GM23338 (cell line): ENCODE data around the gene MESD. TPM values are rescaled to one million over a fixed set of nuclear protein-coding genes. Genes with fewer than 3 reads are reported as not detected.

Experiments used
- ATAC-seq: fragments of 200-7000 bp; cut with Tn5 transposase; 3 replicates; pipeline ENCODE4 v1.9.1; 2020
- DNase-seq: peaks from one replicate; pipeline ENCODE4 v3.0.0-alpha.2; 2015; ENCODE audit warnings: low spot score
- H2AFZ ChIP-seq: fragments of 200-600 bp; sonication (generic); 2 replicates; pipeline ENCODE4 v1.8.0; 2016; ENCODE audit warnings: antibody characterized with exemption, mild to moderate bottlenecking, moderate library complexity
- H3F3A ChIP-seq: fragments of 200-600 bp; sonication (generic); replicated peaks from 2 replicates; pipeline ENCODE4 v1.8.0; 2017; ENCODE audit warnings: antibody characterized with exemption, mixed run types, low read depth
- H3K27ac ChIP-seq: fragments of 200-600 bp; sonication (generic); 2 replicates; pipeline ENCODE4 v1.6.1; 2016; ENCODE audit warnings: low read depth
- H3K27me3 ChIP-seq: fragments of 200-600 bp; sonication (generic); 2 replicates; pipeline ENCODE4 v1.8.0; 2016; ENCODE audit warnings: mild to moderate bottlenecking, mixed run types, moderate library complexity; ENCODE audit not compliant: insufficient read depth
- H3K36me3 ChIP-seq: fragments of 200-600 bp; sonication (generic); 2 replicates; pipeline ENCODE4 v1.8.0; 2016; ENCODE audit warnings: mild to moderate bottlenecking; ENCODE audit not compliant: insufficient read depth
- H3K4me1 ChIP-seq: fragments of 200-600 bp; sonication (generic); 2 replicates; pipeline ENCODE4 v1.8.0; 2016; ENCODE audit warnings: mild to moderate bottlenecking, moderate library complexity; ENCODE audit not compliant: insufficient read depth
- H3K4me2 ChIP-seq: fragments of 200-600 bp; sonication (generic); 2 replicates; pipeline ENCODE4 v1.7.1; 2017; ENCODE audit warnings: mixed run types
- H3K4me3 ChIP-seq: fragments of 200-600 bp; sonication (generic); 2 replicates; pipeline ENCODE4 v1.6.1; 2016; ENCODE audit warnings: mixed run types
- H3K79me2 ChIP-seq: fragments of 200-600 bp; sonication (generic); replicated peaks from 2 replicates; pipeline ENCODE4 v1.8.0; 2017; ENCODE audit warnings: mild to moderate bottlenecking; ENCODE audit not compliant: insufficient read depth
- H3K9me2 ChIP-seq: fragments of 200-600 bp; sonication (generic); 2 replicates; pipeline ENCODE4 v1.8.0; 2017; ENCODE audit not compliant: insufficient read depth
- H4K20me1 ChIP-seq: fragments of 200-600 bp; sonication (generic); replicated peaks from 2 replicates; pipeline ENCODE4 v1.8.0; 2017; ENCODE audit warnings: mild to moderate bottlenecking; ENCODE audit not compliant: insufficient read depth
- H3K27ac Mint-ChIP-seq: 2 replicates; pipeline ENCODE4 v1.8.0; 2020; ENCODE audit warnings: inconsistent platforms, mild to moderate bottlenecking, moderate library complexity, mixed read lengths
- H3K27me3 Mint-ChIP-seq: 3 replicates; pipeline ENCODE4 v1.8.0; 2022; ENCODE audit warnings: low read depth, mild to moderate bottlenecking, moderate library complexity, mixed read lengths, inconsistent platforms; ENCODE audit not compliant: insufficient read depth, poor library complexity
- H3K36me3 Mint-ChIP-seq: 3 replicates; pipeline ENCODE4 v1.8.0; 2021; ENCODE audit warnings: low read depth, mild to moderate bottlenecking, inconsistent platforms, moderate library complexity, mixed read lengths
- H3K4me1 Mint-ChIP-seq: 3 replicates; pipeline ENCODE4 v1.8.0; 2020; ENCODE audit warnings: mild to moderate bottlenecking, inconsistent platforms, mixed read lengths
- H3K4me3 Mint-ChIP-seq: 3 replicates; pipeline ENCODE4 v1.8.0; 2021; ENCODE audit warnings: moderate library complexity, mild to moderate bottlenecking, inconsistent platforms, mixed read lengths
- H3K9me3 Mint-ChIP-seq: 3 replicates; pipeline ENCODE4 v1.8.0; 2020; ENCODE audit warnings: moderate library complexity, mild to moderate bottlenecking, inconsistent platforms, mixed read lengths
- CREB1 ChIP-seq: fragments of 250-450 bp; sonication (Bioruptor Pico); IDR thresholded peaks from 2 replicates; pipeline ENCODE4 v1.5.0; 2020; ENCODE audit warnings: low read depth, mild to moderate bottlenecking, moderate library complexity
- CTCF ChIP-seq, 2 experiments: fragments of 200-600 bp in 1 of 2; sonication (generic) in 1 of 2; conservative IDR thresholded peaks; 2 replicates each; pipeline versions ENCODE4 v1.5.1 to v1.6.1; 2016 to 2017; ENCODE audit warnings: antibody characterized with exemption in 2 of 2, low read depth in 2 of 2, mild to moderate bottlenecking in 2 of 2, moderate library complexity in 1 of 2
- ETS1 ChIP-seq: IDR thresholded peaks from 2 replicates; pipeline ENCODE4 v1.6.1; 2016; ENCODE audit warnings: antibody characterized with exemption
- EZH2phosphoT487 ChIP-seq: fragments of 200-600 bp; sonication (generic); IDR thresholded peaks from one replicate; pipeline ENCODE4 v1.8.1; 2018; ENCODE audit warnings: antibody characterized with exemption; ENCODE audit not compliant: unreplicated experiment
- NANOG ChIP-seq: IDR thresholded peaks from 2 replicates; pipeline ENCODE4 v1.6.1; 2016; ENCODE audit warnings: antibody characterized with exemption, borderline replicate concordance
- POLR2AphosphoS5 ChIP-seq: IDR thresholded peaks from 2 replicates; pipeline ENCODE4 v1.6.1; 2016; ENCODE audit warnings: antibody characterized with exemption, low read depth
- REST ChIP-seq: IDR thresholded peaks from one replicate; pipeline ENCODE4 v1.6.1; 2018; ENCODE audit warnings: antibody characterized with exemption; ENCODE audit not compliant: unreplicated experiment
- STAT1 ChIP-seq: IDR thresholded peaks from one replicate; pipeline ENCODE4 v1.6.1; 2016; ENCODE audit warnings: antibody characterized with exemption; ENCODE audit not compliant: unreplicated experiment
- ZNF331 ChIP-seq: fragments of 250-450 bp; sonication (Bioruptor Pico); IDR thresholded peaks from 2 replicates; pipeline ENCODE4 v1.5.0; 2020; ENCODE audit warnings: low read depth, mild to moderate bottlenecking, moderate library complexity
- ZNF462 ChIP-seq: fragments of 250-450 bp; sonication (Bioruptor Pico); IDR thresholded peaks from 2 replicates; pipeline ENCODE4 v1.5.0; 2020; ENCODE audit warnings: mild to moderate bottlenecking, moderate library complexity
- polyA plus RNA-seq: library from polyadenylated mRNA; unstranded; fragments of >200 nt; fragmentation: Nextera tagmentation; extraction: Ambion mirVana; gene quantifications from 2 replicates; pipeline ENCODE4 v1.2.1, GENCODE V29; 2016
- total RNA-seq: library from RNA; depleted of rRNA; stranded (reverse); fragments of >200 nt; shearing (Covaris generic); gene quantifications from 2 replicates; pipeline ENCODE4 v1.2.3, GENCODE V29; 2014

MESD gene
- total and polyA plus RNA-seq, 2 experiments from 2014 or later: 25.6 to 52.7 TPM

- Mint-ChIP-seq H3K4me3 (peak overlapping the region; percentile 67; the same call in 2 of the 3 replicates), H3K27me3 (peaks cover 10% of the 10 kb centered on the region), H3K36me3 (peaks cover 10% of the 10 kb centered on the region), H3K4me1 (peaks cover 15% of the 10 kb centered on the region), H3K9me3 (no peaks in the 10 kb centered on the region), H3K27ac (no peak overlapping the region)
- peaks cover 12% of the 10 kb centered on the region for H3K4me1 ChIP-seq
- no peak overlapping the region for H3K27ac ChIP-seq
- peaks cover 37% of the 10 kb centered on the region for H3K27me3 ChIP-seq
- no peak overlapping the region for H2AFZ ChIP-seq
- ATAC-seq: peak; percentile 17
- no peaks in the 10 kb centered on the region for H3K9me2 ChIP-seq
- peaks cover 13% of the 10 kb centered on the region; the same call in 1 of the 2 replicates for H4K20me1 ChIP-seq
- H3K79me2 ChIP-seq: peaks cover 13% of the 10 kb centered on the region
- DNase-seq: no peak
- no peaks in the 10 kb centered on the region for H3F3A ChIP-seq
- no peaks in the 10 kb centered on the region for H3K36me3 ChIP-seq
- peak overlapping the region; percentile 90 for H3K4me2 ChIP-seq
- peak overlapping the region; percentile 86 for H3K4me3 ChIP-seq
- TF ChIP-seq ZNF331 (CRISPR knock-in tag) (no peak), ZNF462 (no peak), REST (no peak), CTCF (conservative IDR thresholded peaks at IDR 0.05; ENCODE audit: low read depth in 2 of 2) (no peak), STAT1 (no peak), ETS1 (no peak), NANOG (no peak), EZH2phosphoT487 (no peak), POLR2AphosphoS5 (no peak), CREB1 (CRISPR knock-in tag) (no peak)
Measured at GRCh38 chr15:81002009-81002330, 12.4 kb upstream of the MESD start.
